ENCODE measurements around the gene TIMP1.

TIMP1 gene

GRCh38 chrX:47625365-47625764 is 43.1 kb downstream of the TIMP1 start:
- Mint-ChIP-seq H3K27me3 (peaks cover 10% of the 10 kb centered on the region), H3K36me3 (peaks cover 15% of the 10 kb centered on the region), H3K4me3 (no peak overlapping the region), H3K4me1 (peaks cover 34% of the 10 kb centered on the region), H3K9me3 (no peaks in the 10 kb centered on the region), H3K27ac (no peak overlapping the region)
- no peak for DNase-seq
- CTCF ChIA-PET, result no interaction called here

GRCh38 chrX:47628982-47629381 is 46.7 kb downstream of the TIMP1 start:
- peak; percentile 54 for DNase-seq
- no peaks in the 10 kb centered on the region for H3K9me3 Mint-ChIP-seq
- no peaks in the 10 kb centered on the region for H3K27me3 Mint-ChIP-seq
- H3K27ac Mint-ChIP-seq, result peak overlapping the region; percentile 87
- peaks cover 28% of the 10 kb centered on the region for H3K4me1 Mint-ChIP-seq
- peak overlapping the region; percentile 87 for H3K4me3 Mint-ChIP-seq
- CTCF ChIA-PET, result interaction anchor here (1.0 to 1.8 kb wide), 5 partner anchors 22 to 106 kb away, joined by 3 to 8 read pairs (median 4); partner anchors contain the start of genes ARAF and ELK1
- H3K36me3 Mint-ChIP-seq, result peaks cover 15% of the 10 kb centered on the region

GRCh38 chrX:47629419-47630200 is 47.4 kb downstream of the TIMP1 start, which contains the start of gene CFP:
CFP (minus strand) TSS chrX:47629930; CDS start chrX:47629844, 86 bp downstream.
- DNase-seq, result peak; percentile 50
- H3K27me3 Mint-ChIP-seq, result no peaks in the 10 kb centered on the region
- H3K27ac Mint-ChIP-seq, result peak within 1 kb of the TSS; percentile 87
- H3K9me3 Mint-ChIP-seq, result no peaks in the 10 kb centered on the region
- H3K36me3 Mint-ChIP-seq, result peaks cover 13% of the 10 kb centered on the region
- peaks cover 25% of the 10 kb centered on the region for H3K4me1 Mint-ChIP-seq
- H3K4me3 Mint-ChIP-seq, result peak within 1 kb of the TSS; percentile 87
- CTCF ChIA-PET, result interaction anchor here (0.8 to 1.8 kb wide), 5 partner anchors 49 to 107 kb away, joined by 3 to 8 read pairs (median 4); partner anchors contain the start of gene ARAF

- Mint-ChIP-seq H3K36me3 (peaks cover 11% of the 10 kb centered on the region), H3K9me3 (no peaks in the 10 kb centered on the region), H3K27ac (no peak overlapping the region), H3K4me1 (peaks cover 30% of the 10 kb centered on the region), H3K4me3 (no peak overlapping the region), H3K27me3 (no peaks in the 10 kb centered on the region)
- CTCF ChIA-PET, result no interaction called here
- DNase-seq, result no peak
Observed at GRCh38 chrX:47631676-47632075, 49.4 kb downstream of the TIMP1 start.

- CTCF ChIA-PET, result no interaction called here
- Mint-ChIP-seq H3K4me1 (peaks cover 36% of the 10 kb centered on the region), H3K9me3 (no peaks in the 10 kb centered on the region), H3K27me3 (no peaks in the 10 kb centered on the region), H3K4me3 (no peak overlapping the region), H3K36me3 (peaks cover 17% of the 10 kb centered on the region), H3K27ac (peak overlapping the region; percentile 39)
- DNase-seq, result no peak
Observed at GRCh38 chrX:47632666-47633065, 50.4 kb downstream of the TIMP1 start.

GRCh38 chrX:47633689-47634590 is 51.7 kb downstream of the TIMP1 start:
- no peak overlapping the region for H3K4me3 Mint-ChIP-seq
- no peaks in the 10 kb centered on the region for H3K9me3 Mint-ChIP-seq
- no peak overlapping the region for H3K27ac Mint-ChIP-seq
- H3K4me1 Mint-ChIP-seq, result peaks cover 39% of the 10 kb centered on the region
- peaks cover 24% of the 10 kb centered on the region for H3K36me3 Mint-ChIP-seq
- CTCF ChIA-PET, result no interaction called here
- H3K27me3 Mint-ChIP-seq, result no peaks in the 10 kb centered on the region
- no peak for DNase-seq

- CTCF ChIA-PET, result no interaction called here
- Mint-ChIP-seq H3K4me1 (peaks cover 36% of the 10 kb centered on the region), H3K36me3 (peaks cover 35% of the 10 kb centered on the region), H3K4me3 (no peak overlapping the region), H3K27me3 (no peaks in the 10 kb centered on the region), H3K9me3 (no peaks in the 10 kb centered on the region), H3K27ac (no peak overlapping the region)
- DNase-seq, result no peak
Observed at GRCh38 chrX:47634871-47635575, 52.8 kb downstream of the TIMP1 start.

Measured in activated naive CD4-positive, alpha-beta T cell treated with anti-CD3 and anti-CD28 coated beads, Interleukin-2, amount 10 ng/mL, durations not matched to agents 7 days and 5 days (primary cell).